ENCODE data around the gene CMTM6. TPM values are rescaled to one million over a fixed set of nuclear protein-coding genes. Genes with fewer than 3 reads are reported as not detected.

Gene CMTM6
- total RNA-seq, 1 donor from 2014 or later, result 28.0 TPM

GRCh38 chr3:32452009-32452408, 50.6 kb downstream of the CMTM6 start:
- H3K36me3 ChIP-seq, result no peaks in the 10 kb centered on the region

GRCh38 chr3:32450992-32451659, 51.5 kb downstream of the CMTM6 start:
- Histone ChIP-seq H3K4me1 (no peaks in the 10 kb centered on the region), H3K9me3 (no peaks in the 10 kb centered on the region), H3K36me3 (no peaks in the 10 kb centered on the region), H3K27ac (no peak overlapping the region), H3K27me3 (no peaks in the 10 kb centered on the region), H3K4me3 (no peak overlapping the region)
- intact Hi-C loops (cut with DNase I), result no loop called here
- DNase-seq (ENCODE audit: extremely low spot score in 2 of 2), result peak; percentile 37 to 70
- TF ChIP-seq POLR2AphosphoS5 (IDR thresholded peaks at IDR 0.05; ENCODE audit: insufficient read depth in 1 of 2, low read depth in 1 of 2) (no peak), POLR2A (IDR thresholded peaks at IDR 0.05) (no peak), CTCF (IDR thresholded peaks at IDR 0.05) (no peak)

More at GRCh38 chr3:32452009-32452408, 50.6 kb downstream of the CMTM6 start:
- TF ChIP-seq POLR2A (IDR thresholded peaks at IDR 0.05), result no peak
- TF ChIP-seq POLR2AphosphoS5 (IDR thresholded peaks at IDR 0.05; ENCODE audit: insufficient read depth in 1 of 2, low read depth in 1 of 2), result no peak
- TF ChIP-seq CTCF (IDR thresholded peaks at IDR 0.05), result no peak
- no peaks in the 10 kb centered on the region for H3K9me3 ChIP-seq
- intact Hi-C loops (cut with DNase I), result no loop called here
- no peak overlapping the region for H3K27ac ChIP-seq
- DNase-seq (ENCODE audit: extremely low spot score in 2 of 2), result peak; percentile 54 to 88
- H3K4me1 ChIP-seq, result no peaks in the 10 kb centered on the region
- no peaks in the 10 kb centered on the region for H3K27me3 ChIP-seq
- H3K4me3 ChIP-seq, result no peak overlapping the region

GRCh38 chr3:32450426-32450825, 52.2 kb downstream of the CMTM6 start:
- H3K36me3 ChIP-seq, result no peaks in the 10 kb centered on the region
- intact Hi-C loops (cut with DNase I), result no loop called here
- no peak for TF ChIP-seq POLR2AphosphoS5 (IDR thresholded peaks at IDR 0.05; ENCODE audit: insufficient read depth in 1 of 2, low read depth in 1 of 2)
- TF ChIP-seq CTCF (IDR thresholded peaks at IDR 0.05), result no peak
- TF ChIP-seq POLR2A (IDR thresholded peaks at IDR 0.05), result no peak
- H3K9me3 ChIP-seq, result no peaks in the 10 kb centered on the region
- DNase-seq (ENCODE audit: extremely low spot score in 2 of 2), result peak in 1 of 2 donors; percentile 52
- no peaks in the 10 kb centered on the region for H3K4me1 ChIP-seq
- no peak overlapping the region for H3K27ac ChIP-seq
- H3K27me3 ChIP-seq, result no peaks in the 10 kb centered on the region
- H3K4me3 ChIP-seq, result no peak overlapping the region

- no peak overlapping the region for H3K4me3 ChIP-seq
- intact Hi-C loops (cut with DNase I), result no loop called here
- peak in 1 of 2 donors; percentile 27 for DNase-seq (ENCODE audit: extremely low spot score in 2 of 2)
- H3K27ac ChIP-seq, result no peak overlapping the region
- H3K4me1 ChIP-seq, result no peaks in the 10 kb centered on the region
- H3K27me3 ChIP-seq, result no peaks in the 10 kb centered on the region
- no peaks in the 10 kb centered on the region for H3K36me3 ChIP-seq
- no peaks in the 10 kb centered on the region for H3K9me3 ChIP-seq
- TF ChIP-seq POLR2A (IDR thresholded peaks at IDR 0.05) (no peak), CTCF (IDR thresholded peaks at IDR 0.05) (no peak), POLR2AphosphoS5 (IDR thresholded peaks at IDR 0.05; ENCODE audit: insufficient read depth in 1 of 2, low read depth in 1 of 2) (no peak)
Measured at GRCh38 chr3:32449691-32450090, 53.0 kb downstream of the CMTM6 start.

- Histone ChIP-seq H3K27me3 (no peaks in the 10 kb centered on the region), H3K4me1 (no peaks in the 10 kb centered on the region), H3K4me3 (no peak overlapping the region), H3K27ac (no peak overlapping the region), H3K36me3 (no peaks in the 10 kb centered on the region), H3K9me3 (no peaks in the 10 kb centered on the region)
- intact Hi-C loops (cut with DNase I), result no loop called here
- TF ChIP-seq POLR2AphosphoS5 (IDR thresholded peaks at IDR 0.05; ENCODE audit: insufficient read depth in 1 of 2, low read depth in 1 of 2) (no peak), CTCF (IDR thresholded peaks at IDR 0.05) (no peak), POLR2A (IDR thresholded peaks at IDR 0.05) (no peak)
- no peak for DNase-seq (ENCODE audit: extremely low spot score in 2 of 2)
Measured at GRCh38 chr3:32448686-32449474, 53.8 kb downstream of the CMTM6 start.

Data from vagina (tissue), 2 donors.